HG03521 (cell line): ENCODE results near the gene COX7A2L.
"Not testable (repeated sequence)": the region's sequence is repeated elsewhere in the genome, so short reads cannot be mapped to it uniquely, and the experiment has no call there.

ENCODE experiments used
- ATAC-seq: cut with Tn5 transposase; IDR thresholded peaks from one replicate; pipeline ENCODE4 v1.9.1; 2021; ENCODE audit warnings: mild to moderate bottlenecking, moderate library complexity; ENCODE audit not compliant: unreplicated experiment

Gene COX7A2L

GRCh38 chr2:42360890-42361727 is at the start of gene COX7A2L:
Gene COX7A2L, minus strand, starts transcription at chr2:42361217. Its CDS starts 56 bp downstream, at chr2:42361161.
- peak; percentile 93 for ATAC-seq

GRCh38 chr2:42408009-42408408 is 47.0 kb upstream of the COX7A2L start:
- no peak for ATAC-seq

DNA sequence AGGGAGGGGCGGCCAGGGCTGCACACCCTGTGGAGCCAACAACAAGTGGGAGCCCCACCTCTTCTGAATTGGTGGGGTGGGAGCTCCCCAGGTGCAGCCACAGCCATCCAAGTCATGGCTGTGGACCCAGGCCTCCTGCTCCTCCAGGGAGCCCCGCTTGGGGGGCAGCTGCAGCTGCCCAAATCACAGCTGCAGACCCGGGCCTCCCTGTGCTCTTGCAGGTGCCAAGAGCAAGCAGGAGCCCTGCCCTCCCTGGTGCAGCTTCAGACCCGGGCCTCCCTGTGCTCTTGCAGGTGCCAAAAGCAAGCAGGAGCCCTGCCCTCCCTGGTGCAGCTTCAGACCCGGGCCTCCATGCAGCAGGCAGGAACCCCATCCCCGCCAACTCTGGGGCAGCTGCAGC is 46.5 kb upstream of the COX7A2L start:
- ATAC-seq, result no peak

GRCh38 chr2:42404676-42405075 is 43.7 kb upstream of the COX7A2L start:
- no peak for ATAC-seq

DNA sequence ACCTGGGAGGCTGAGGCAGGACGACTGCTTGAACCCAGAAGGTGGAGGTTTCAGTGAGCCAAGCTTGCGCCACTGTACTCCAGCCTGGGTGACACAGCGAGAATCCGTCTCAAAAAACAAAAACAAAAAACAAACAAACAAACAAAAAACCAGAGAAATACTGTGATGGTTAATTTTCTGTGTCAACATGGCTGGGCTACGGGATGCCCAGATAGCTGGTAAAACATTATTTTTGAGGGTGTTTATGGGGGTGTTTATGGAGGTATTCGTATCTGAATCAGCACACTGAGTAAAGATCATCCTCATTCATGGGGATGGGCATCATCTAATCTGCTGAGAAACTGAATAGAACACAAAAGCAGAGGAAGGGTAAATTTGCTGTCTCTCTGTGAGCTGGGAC is 40.8 kb upstream of the COX7A2L start:
- no peak for ATAC-seq

- ATAC-seq, result not testable (repeated sequence)
These were observed 37.0 kb upstream of the COX7A2L start for GRCh38 chr2:42398052-42398451.

DNA sequence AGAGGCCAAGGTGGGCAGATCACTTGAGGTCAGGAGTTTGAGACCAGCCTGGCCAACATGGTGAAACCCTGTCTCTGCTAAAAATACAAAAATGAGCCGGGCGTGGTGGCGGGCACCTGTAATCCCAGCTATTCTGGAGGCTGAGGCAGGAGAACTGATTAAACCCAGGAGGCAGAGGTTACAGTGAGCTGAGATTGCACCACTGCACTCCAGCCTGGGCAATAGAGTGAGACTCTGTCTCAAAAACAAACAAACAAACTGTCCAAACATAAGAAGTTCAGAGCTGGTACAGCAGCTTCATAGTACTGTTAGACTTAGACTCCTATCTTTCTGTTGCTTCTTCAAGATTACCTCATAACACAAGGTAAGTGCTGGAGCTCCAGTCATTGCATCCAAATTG is 32.3 kb upstream of the COX7A2L start:
- ATAC-seq, result not testable (repeated sequence)

GRCh38 chr2:42392191-42392590 is 31.2 kb upstream of the COX7A2L start:
- ATAC-seq, result no peak

DNA sequence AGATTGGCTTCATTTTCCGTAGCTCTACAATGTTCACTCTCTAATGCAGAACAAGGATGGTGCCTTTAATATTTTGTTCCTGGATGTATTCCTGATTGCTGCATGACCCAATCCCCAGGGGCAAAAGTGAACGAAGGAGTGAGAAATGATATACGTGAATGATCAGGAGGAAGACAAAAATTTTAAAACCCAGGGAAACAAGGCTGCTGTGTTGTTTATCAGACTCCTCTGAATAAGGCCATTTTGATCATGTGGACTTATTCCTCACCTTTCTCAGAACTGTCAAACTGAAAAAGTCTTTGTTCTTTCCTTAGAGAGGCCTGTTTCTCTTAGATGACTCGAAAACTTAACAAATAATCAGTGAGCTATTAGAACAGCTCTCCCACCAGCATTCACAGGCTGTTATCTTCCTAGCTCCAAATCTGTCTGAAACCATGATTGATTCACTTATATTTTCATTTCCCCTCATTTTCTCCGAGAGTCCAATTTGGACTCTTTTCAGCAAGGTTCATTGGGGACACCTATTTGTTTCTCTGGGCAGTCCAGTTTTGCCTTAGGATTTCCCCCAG is 29.5 kb upstream of the COX7A2L start:
- no peak for ATAC-seq

- ATAC-seq, result no peak
These were observed 25.7 kb upstream of the COX7A2L start for GRCh38 chr2:42386682-42387081.

- no peak for ATAC-seq
These were observed 24.2 kb upstream of the COX7A2L start for GRCh38 chr2:42385225-42385624.

GRCh38 chr2:42383855-42384530 is 23.0 kb upstream of the COX7A2L start:
- ATAC-seq, result no peak

- ATAC-seq, result no peak
These were observed 21.1 kb upstream of the COX7A2L start for GRCh38 chr2:42382144-42382543.

GRCh38 chr2:42380026-42380425 is 19.0 kb upstream of the COX7A2L start:
- ATAC-seq, result not testable (repeated sequence)

DNA sequence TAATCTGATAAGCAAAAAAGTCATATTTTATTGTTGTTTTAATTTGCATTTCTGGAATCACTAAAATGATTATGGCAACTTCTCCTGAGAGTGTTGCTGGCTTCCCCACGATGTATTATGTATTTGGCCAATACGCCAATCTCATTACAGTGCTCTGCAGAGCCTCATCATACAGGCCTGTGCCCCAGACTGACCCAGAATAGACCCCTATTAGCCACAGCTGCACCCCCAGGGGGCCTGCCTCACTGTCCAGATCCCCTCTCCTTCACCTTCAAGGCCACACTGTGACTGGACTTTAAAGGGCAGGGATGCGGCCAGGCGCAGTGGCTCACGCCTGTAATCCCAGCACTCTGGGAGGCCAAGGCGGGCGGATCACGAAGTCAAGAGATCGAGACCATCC is 17.4 kb upstream of the COX7A2L start:
- ATAC-seq, result no peak

- ATAC-seq, result no peak
These were observed 15.7 kb upstream of the COX7A2L start for GRCh38 chr2:42376758-42377157.

GRCh38 chr2:42372474-42373200 is 11.6 kb upstream of the COX7A2L start:
- no peak for ATAC-seq

DNA sequence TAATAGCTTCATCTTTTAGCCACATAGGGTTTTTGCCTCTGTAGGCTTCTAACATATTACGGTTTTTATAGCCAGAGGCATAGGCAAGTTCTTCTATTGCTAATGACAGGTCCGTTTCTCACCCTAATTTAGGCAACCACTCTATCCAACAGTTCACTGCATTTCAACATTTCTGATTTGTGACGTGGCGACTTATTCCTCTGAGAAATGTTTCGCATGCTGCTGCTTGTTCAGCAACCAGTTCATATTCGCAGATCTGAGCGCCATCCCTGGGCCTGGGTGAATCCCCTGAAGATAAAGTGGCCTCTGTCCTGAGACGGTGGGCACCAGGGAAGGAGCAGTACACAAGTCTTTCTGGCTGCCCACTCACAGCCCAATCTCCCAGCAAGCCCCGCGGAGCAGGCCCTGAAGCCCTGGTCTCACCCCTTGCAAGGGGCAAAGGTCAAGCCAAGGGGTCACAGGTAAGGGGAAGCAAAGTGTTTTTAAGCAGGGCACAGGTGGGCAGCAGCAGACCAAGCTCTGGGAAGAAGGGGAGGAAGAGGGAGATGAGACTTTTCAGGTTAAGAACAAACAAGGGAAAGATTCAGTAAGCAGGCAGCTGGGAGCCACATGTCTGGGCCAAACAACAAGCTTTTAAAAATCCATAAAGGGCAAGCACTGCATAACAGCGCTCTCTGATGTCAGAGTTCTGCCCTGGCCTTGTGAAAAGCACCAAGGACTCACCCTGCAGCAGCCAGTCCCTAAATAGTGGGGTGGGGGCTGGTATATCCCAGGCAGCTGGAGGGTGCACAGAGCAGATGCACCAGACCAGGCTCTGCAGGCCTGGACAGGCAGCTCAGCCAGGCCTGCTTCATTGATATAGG is 10.8 kb upstream of the COX7A2L start:
- no peak for ATAC-seq

GRCh38 chr2:42369532-42370229 is 8.7 kb upstream of the COX7A2L start:
- no peak for ATAC-seq
